ENCODE data around the gene PCDH9. TPM values are rescaled to one million over a fixed set of nuclear protein-coding genes. Genes with fewer than 3 reads are reported as not detected.

The PCDH9 gene
- total RNA-seq, 1 donor from 2014 or later = 1.9 TPM

- Mint-ChIP-seq H3K27ac (ENCODE audit: unreplicated experiment) (no peak overlapping the region), H3K9me3 (ENCODE audit: unreplicated experiment) (no peaks in the 10 kb centered on the region), H3K27me3 (ENCODE audit: unreplicated experiment) (no peaks in the 10 kb centered on the region), H3K4me3 (ENCODE audit: unreplicated experiment) (no peak overlapping the region), H3K4me1 (ENCODE audit: unreplicated experiment) (no peaks in the 10 kb centered on the region), H3K36me3 (ENCODE audit: low read depth, unreplicated experiment) (no peaks in the 10 kb centered on the region)
- no peak for TF ChIP-seq CTCF (IDR thresholded peaks at IDR 0.05; ENCODE audit: unreplicated experiment)
- no peak for DNase-seq (ENCODE audit: low spot score)
These were observed 418.7 kb downstream of the PCDH9 start for GRCh38 chr13:66811455-66811854.

GRCh38 chr13:66809485-66809884 is 420.7 kb downstream of the PCDH9 start:
- Mint-ChIP-seq H3K4me3 (ENCODE audit: unreplicated experiment) (no peak overlapping the region), H3K27me3 (ENCODE audit: unreplicated experiment) (no peaks in the 10 kb centered on the region), H3K36me3 (ENCODE audit: low read depth, unreplicated experiment) (no peaks in the 10 kb centered on the region), H3K27ac (ENCODE audit: unreplicated experiment) (no peak overlapping the region), H3K4me1 (ENCODE audit: unreplicated experiment) (no peaks in the 10 kb centered on the region), H3K9me3 (ENCODE audit: unreplicated experiment) (no peaks in the 10 kb centered on the region)
- TF ChIP-seq CTCF (IDR thresholded peaks at IDR 0.05; ENCODE audit: unreplicated experiment) = no peak
- DNase-seq (ENCODE audit: low spot score) = no peak

GRCh38 chr13:66807251-66807650 is 422.9 kb downstream of the PCDH9 start:
- H3K27ac Mint-ChIP-seq (ENCODE audit: unreplicated experiment) = no peak overlapping the region
- no peak for TF ChIP-seq CTCF (IDR thresholded peaks at IDR 0.05; ENCODE audit: unreplicated experiment)
- no peaks in the 10 kb centered on the region for H3K27me3 Mint-ChIP-seq (ENCODE audit: unreplicated experiment)
- no peak overlapping the region for H3K4me3 Mint-ChIP-seq (ENCODE audit: unreplicated experiment)
- no peaks in the 10 kb centered on the region for H3K36me3 Mint-ChIP-seq (ENCODE audit: low read depth, unreplicated experiment)
- no peak for DNase-seq (ENCODE audit: low spot score)
- H3K4me1 Mint-ChIP-seq (ENCODE audit: unreplicated experiment) = no peaks in the 10 kb centered on the region
- no peaks in the 10 kb centered on the region for H3K9me3 Mint-ChIP-seq (ENCODE audit: unreplicated experiment)

- no peak for DNase-seq (ENCODE audit: low spot score)
- no peak for TF ChIP-seq CTCF (IDR thresholded peaks at IDR 0.05; ENCODE audit: unreplicated experiment)
- H3K36me3 Mint-ChIP-seq (ENCODE audit: low read depth, unreplicated experiment) = no peaks in the 10 kb centered on the region
These were observed 424.5 kb downstream of the PCDH9 start for GRCh38 chr13:66805657-66806056.

GRCh38 chr13:66803808-66804456 is 426.2 kb downstream of the PCDH9 start:
- Mint-ChIP-seq H3K9me3 (ENCODE audit: unreplicated experiment) (no peaks in the 10 kb centered on the region), H3K4me3 (ENCODE audit: unreplicated experiment) (no peak overlapping the region), H3K36me3 (ENCODE audit: low read depth, unreplicated experiment) (no peaks in the 10 kb centered on the region), H3K27ac (ENCODE audit: unreplicated experiment) (no peak overlapping the region), H3K27me3 (ENCODE audit: unreplicated experiment) (no peaks in the 10 kb centered on the region), H3K4me1 (ENCODE audit: unreplicated experiment) (no peaks in the 10 kb centered on the region)
- no peak for TF ChIP-seq CTCF (IDR thresholded peaks at IDR 0.05; ENCODE audit: unreplicated experiment)
- no peak for DNase-seq (ENCODE audit: low spot score)

More at GRCh38 chr13:66805657-66806056, 424.5 kb downstream of the PCDH9 start:
- no peak overlapping the region for H3K4me3 Mint-ChIP-seq (ENCODE audit: unreplicated experiment)
- H3K4me1 Mint-ChIP-seq (ENCODE audit: unreplicated experiment) = no peaks in the 10 kb centered on the region
- H3K27ac Mint-ChIP-seq (ENCODE audit: unreplicated experiment) = no peak overlapping the region
- no peaks in the 10 kb centered on the region for H3K9me3 Mint-ChIP-seq (ENCODE audit: unreplicated experiment)
- no peaks in the 10 kb centered on the region for H3K27me3 Mint-ChIP-seq (ENCODE audit: unreplicated experiment)

Measured in endothelial cell (in vitro differentiated cells).